Neural cell (in vitro differentiated cells): ENCODE results near the gene TRPM8.

Source experiments
- EP300 ChIP-seq: fragments of 450-650 bp; conservative IDR thresholded peaks from 2 replicates; pipeline ENCODE4 v1.6.1; 2014; ENCODE audit warnings: antibody characterized with exemption, mild to moderate bottlenecking, moderate library complexity; ENCODE audit not compliant: poor library complexity, severe bottlenecking
- EZH2 ChIP-seq: fragments of 200-600, 300-800 bp; shearing (Covaris generic), sonication (generic); IDR thresholded peaks from 2 replicates; pipeline ENCODE4 v1.6.1; 2014; ENCODE audit warnings: antibody characterized with exemption, low read length, borderline replicate concordance, mild to moderate bottlenecking; ENCODE audit not compliant: insufficient read depth, poor library complexity, severe bottlenecking
- MXI1 ChIP-seq: fragments of 450-650 bp; conservative IDR thresholded peaks from 2 replicates; pipeline ENCODE4 v1.6.1; 2014; ENCODE audit warnings: antibody characterized with exemption, mild to moderate bottlenecking; ENCODE audit not compliant: poor library complexity, severe bottlenecking
- TF ChIP-seq, protein P1 (sequence below): fragments of 450-650 bp; IDR thresholded peaks from 2 replicates; pipeline ENCODE4 v1.5.1; 2014; ENCODE audit warnings: antibody characterized with exemption, mild to moderate bottlenecking, moderate library complexity; ENCODE audit not compliant: poor library complexity, severe bottlenecking

DNA sequence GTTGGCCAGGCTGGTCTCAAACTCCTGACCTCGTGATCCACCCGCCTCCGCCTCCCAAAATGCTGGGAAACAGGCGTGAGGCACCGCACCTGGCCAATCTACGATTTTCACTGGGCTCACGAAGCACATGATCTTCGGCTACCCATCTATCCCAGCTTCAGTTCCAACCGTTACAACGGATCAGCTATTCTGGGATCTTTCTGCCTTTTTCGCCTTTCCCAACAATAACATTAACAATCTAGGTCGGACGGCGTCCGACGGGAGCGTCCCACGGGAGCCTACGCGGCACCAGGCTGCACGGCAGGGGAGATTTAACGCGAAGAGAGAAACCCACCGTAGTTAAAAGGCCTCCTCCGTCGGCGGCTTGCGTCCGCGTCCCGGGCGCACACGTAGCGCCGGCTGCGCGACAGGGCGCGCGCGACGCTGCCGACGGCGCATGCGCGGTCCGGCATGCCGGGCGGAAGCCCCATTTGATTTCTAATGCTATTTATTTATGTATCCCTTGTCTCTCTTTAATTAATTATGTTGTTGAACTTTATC is 49.1 kb upstream of the TRPM8 start, which contains the start of gene MSL3B:
- no peak for TF ChIP-seq MXI1
- no peak for TF ChIP-seq EP300
- TF ChIP-seq, protein P1, sequence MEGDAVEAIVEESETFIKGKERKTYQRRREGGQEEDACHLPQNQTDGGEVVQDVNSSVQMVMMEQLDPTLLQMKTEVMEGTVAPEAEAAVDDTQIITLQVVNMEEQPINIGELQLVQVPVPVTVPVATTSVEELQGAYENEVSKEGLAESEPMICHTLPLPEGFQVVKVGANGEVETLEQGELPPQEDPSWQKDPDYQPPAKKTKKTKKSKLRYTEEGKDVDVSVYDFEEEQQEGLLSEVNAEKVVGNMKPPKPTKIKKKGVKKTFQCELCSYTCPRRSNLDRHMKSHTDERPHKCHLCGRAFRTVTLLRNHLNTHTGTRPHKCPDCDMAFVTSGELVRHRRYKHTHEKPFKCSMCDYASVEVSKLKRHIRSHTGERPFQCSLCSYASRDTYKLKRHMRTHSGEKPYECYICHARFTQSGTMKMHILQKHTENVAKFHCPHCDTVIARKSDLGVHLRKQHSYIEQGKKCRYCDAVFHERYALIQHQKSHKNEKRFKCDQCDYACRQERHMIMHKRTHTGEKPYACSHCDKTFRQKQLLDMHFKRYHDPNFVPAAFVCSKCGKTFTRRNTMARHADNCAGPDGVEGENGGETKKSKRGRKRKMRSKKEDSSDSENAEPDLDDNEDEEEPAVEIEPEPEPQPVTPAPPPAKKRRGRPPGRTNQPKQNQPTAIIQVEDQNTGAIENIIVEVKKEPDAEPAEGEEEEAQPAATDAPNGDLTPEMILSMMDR, result no peak
- no peak for TF ChIP-seq EZH2
